ENCODE data around the gene CBL.

Gene CBL

DNA sequence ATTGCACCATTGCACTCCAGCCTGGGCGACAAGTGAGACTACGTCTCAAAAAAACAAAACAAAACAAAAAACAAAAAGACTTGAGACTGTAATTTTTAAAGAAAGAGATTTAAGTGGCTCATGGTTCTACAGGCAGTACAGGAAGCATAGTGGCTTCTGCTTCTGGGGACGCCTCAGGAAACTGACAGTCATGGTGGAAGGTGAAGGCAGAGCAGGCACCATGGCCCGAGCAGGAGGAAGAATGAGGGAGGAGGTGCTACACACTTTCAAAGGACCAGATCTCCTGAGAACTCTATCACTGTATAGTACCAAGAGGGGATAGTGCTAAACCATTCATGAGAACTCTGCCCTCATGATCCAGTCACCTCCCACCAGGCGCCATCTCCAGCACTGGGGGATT, 52.0 kb downstream of the CBL start:
- Mint-ChIP-seq H3K36me3 (ENCODE audit: low read depth) (peaks cover 14% of the 10 kb centered on the region), H3K4me3 (no peak overlapping the region), H3K27me3 (no peaks in the 10 kb centered on the region), H3K4me1 (ENCODE audit: low read depth) (peaks cover 58% of the 10 kb centered on the region), H3K9me3 (no peaks in the 10 kb centered on the region), H3K27ac (peak overlapping the region; percentile 79)
- DNase-seq, result no peak

DNA sequence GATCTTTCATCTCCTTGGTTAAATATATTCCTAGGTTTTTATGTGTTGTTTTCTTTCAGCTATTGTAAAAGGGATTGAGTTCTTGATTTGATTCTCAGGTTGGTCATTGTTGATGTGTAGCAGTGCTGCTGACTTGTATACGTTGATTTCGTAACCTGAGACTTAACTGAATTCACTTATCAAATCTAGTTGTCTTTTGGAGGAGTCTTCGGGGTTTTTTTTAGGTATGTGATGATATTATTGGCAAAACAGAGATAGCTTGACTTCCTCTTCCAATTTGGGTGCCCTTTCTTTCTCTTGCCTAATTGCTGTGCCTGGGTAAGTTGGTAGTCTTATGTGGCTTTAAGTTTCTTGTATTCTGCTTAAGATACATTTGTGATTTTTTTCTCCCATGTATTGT, 52.8 kb downstream of the CBL start:
- H3K27me3 Mint-ChIP-seq, result no peaks in the 10 kb centered on the region
- no peak overlapping the region for H3K4me3 Mint-ChIP-seq
- peak overlapping the region; percentile 27 for H3K27ac Mint-ChIP-seq

DNA sequence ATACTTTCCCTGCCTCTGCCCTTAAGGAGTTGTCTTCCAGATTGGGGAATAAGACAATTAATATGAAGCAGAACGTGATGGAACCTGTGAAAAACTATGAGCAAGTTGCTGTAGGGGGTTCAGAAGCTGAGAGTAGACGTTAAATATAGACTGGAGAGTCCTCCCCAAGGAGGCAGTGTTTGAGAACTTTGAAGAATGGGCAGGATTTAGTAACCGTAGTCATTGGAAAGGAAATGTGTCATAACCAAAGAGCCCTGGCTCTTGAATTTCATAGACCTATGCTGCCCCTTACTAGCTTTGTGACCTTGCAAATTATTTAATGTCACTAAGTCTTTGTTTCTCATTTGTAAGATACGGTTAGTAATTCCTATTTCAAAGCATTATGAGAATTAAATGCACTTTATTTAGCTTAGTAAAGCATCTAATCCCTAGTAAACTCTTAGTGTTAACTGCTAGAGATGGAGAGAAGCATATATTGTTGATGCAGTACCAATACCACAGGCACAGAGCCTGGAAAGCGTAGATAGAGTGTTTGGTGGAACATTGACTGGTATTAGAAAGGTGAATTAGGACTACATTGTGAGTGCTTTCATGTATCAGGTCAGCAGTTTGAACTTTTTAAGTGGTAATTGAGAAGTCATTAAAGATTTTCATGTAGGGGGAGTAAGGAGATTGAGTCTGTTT, 56.7 kb downstream of the CBL start:
- Mint-ChIP-seq H3K4me1 (ENCODE audit: low read depth) (peaks cover 51% of the 10 kb centered on the region), H3K36me3 (ENCODE audit: low read depth) (no peaks in the 10 kb centered on the region), H3K4me3 (no peak overlapping the region), H3K9me3 (no peaks in the 10 kb centered on the region), H3K27me3 (no peaks in the 10 kb centered on the region), H3K27ac (no peak overlapping the region)
- no peak for DNase-seq

More for the DNA sequence above, 52.8 kb downstream of the CBL start:
- H3K36me3 Mint-ChIP-seq (ENCODE audit: low read depth), result peaks cover 14% of the 10 kb centered on the region
- peaks cover 52% of the 10 kb centered on the region for H3K4me1 Mint-ChIP-seq (ENCODE audit: low read depth)
- DNase-seq, result no peak
- H3K9me3 Mint-ChIP-seq, result no peaks in the 10 kb centered on the region

DNA sequence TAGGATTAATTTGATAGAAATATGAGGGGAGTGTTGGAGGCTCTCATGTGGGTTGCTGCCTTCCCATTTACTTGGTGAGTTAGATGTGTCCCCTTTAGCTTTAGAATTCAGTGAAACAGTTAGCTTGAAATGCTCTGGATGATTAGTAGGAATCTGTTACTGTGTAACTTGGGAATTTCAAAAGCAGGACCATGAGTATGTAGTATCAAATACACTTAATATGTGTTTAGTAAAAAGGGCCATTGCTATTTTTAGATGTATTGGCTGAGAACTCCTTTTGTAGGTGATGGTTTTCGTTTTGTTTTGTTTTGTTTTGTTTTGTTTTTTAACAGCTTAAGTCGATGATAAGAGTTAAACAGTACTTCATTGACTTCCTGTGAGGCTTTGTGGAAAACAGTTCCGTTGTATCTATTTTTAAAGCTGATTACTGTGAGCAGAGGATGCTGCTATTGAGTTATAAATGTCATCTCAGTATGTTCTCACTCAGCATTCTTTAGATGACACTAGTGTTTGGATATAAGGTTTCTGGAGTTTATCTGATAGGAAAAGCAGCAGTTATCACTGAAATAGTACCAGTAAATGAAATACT, 57.3 kb downstream of the CBL start:
- DNase-seq, result no peak
- no peaks in the 10 kb centered on the region for H3K36me3 Mint-ChIP-seq (ENCODE audit: low read depth)
- H3K9me3 Mint-ChIP-seq, result no peaks in the 10 kb centered on the region
- H3K27me3 Mint-ChIP-seq, result no peaks in the 10 kb centered on the region
- H3K4me1 Mint-ChIP-seq (ENCODE audit: low read depth), result peaks cover 50% of the 10 kb centered on the region
- H3K27ac Mint-ChIP-seq, result no peak overlapping the region
- no peak overlapping the region for H3K4me3 Mint-ChIP-seq

DNA sequence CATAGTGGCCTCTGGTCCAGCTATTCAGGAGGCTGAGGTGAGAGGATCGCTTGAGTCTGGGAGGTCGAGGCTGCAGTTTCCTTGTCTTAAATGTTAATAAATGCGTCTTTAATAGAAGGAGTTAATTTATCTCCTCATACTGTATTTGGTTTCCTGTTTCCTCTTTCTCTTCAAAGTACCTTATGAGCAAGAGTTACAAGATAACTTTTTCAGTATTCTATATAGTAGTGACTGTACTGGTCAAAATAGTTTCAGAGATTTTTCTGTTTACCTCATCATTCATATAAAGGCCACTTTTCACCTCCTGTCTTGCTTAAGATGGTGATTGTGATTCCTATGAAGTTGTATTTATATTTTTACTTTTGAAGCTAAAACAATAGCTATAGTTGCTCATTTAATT, 59.9 kb downstream of the CBL start:
- Mint-ChIP-seq H3K36me3 (ENCODE audit: low read depth) (no peaks in the 10 kb centered on the region), H3K27ac (peak overlapping the region; percentile 81), H3K27me3 (no peaks in the 10 kb centered on the region), H3K9me3 (no peaks in the 10 kb centered on the region), H3K4me1 (ENCODE audit: low read depth) (peaks cover 35% of the 10 kb centered on the region), H3K4me3 (peak overlapping the region; percentile 30)
- no peak for DNase-seq

DNA sequence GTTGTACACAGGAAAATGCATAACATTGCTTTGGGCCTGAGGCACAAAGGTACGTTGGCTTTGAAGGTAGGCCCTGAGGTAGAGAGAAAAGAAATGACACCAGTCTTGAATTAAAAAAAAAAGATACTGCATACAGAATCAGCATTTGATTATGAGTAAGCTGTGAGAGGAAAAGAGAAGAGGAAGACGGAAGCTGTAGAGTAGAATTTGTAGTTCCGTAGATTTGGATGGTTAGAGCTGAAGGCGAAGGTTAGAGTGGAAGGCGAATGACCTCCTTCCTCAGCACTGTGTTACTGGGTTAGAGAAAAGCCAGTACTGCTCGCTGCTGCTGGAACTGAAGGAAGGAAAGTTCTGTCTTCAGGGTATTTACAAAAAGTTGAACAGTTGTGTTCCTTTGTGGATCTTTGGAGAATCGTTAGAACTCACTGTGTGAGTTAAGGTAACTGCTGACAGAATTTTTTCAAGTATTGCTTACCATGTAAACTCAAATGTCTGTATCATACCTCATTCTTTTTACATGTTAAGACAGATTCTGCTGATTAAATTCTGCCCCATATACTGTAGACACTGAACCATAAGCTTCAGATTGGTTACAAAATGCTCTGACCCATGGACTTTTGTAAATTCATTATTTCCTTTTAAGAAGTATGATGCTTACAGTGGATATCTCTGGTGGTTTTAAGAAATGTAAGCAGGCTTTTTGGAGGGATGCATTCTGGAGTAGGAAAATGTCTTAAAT, 60.5 kb downstream of the CBL start:
- H3K4me1 Mint-ChIP-seq (ENCODE audit: low read depth), result peaks cover 35% of the 10 kb centered on the region
- H3K9me3 Mint-ChIP-seq, result no peaks in the 10 kb centered on the region
- peak overlapping the region; percentile 81 for H3K27ac Mint-ChIP-seq
- H3K27me3 Mint-ChIP-seq, result no peaks in the 10 kb centered on the region
- H3K4me3 Mint-ChIP-seq, result peak overlapping the region; percentile 30
- no peak for DNase-seq
- H3K36me3 Mint-ChIP-seq (ENCODE audit: low read depth), result peaks cover 3% of the 10 kb centered on the region

DNA sequence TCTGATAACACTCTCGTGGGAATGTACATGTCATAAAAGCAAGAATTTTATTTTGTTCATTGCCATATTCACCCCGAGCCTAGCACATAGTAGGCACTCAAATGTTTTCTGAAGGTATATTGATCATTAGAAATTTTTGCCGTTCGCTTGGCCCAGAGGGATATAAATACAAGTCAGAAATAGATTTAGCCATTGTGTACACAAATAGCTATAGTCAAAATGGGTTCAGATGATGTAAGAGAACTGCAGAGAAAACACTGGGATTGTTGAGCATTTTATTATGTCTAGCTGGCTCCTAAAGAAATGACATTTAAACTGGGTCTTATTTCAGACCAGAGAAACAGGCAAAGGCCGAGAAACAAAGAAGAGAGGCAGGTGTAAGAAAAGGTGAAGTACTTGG, 61.5 kb downstream of the CBL start:
- Mint-ChIP-seq H3K4me1 (ENCODE audit: low read depth) (peaks cover 35% of the 10 kb centered on the region), H3K4me3 (no peak overlapping the region), H3K27ac (peak overlapping the region; percentile 81), H3K36me3 (ENCODE audit: low read depth) (peaks cover 12% of the 10 kb centered on the region), H3K27me3 (no peaks in the 10 kb centered on the region), H3K9me3 (no peaks in the 10 kb centered on the region)
- DNase-seq, result no peak

DNA sequence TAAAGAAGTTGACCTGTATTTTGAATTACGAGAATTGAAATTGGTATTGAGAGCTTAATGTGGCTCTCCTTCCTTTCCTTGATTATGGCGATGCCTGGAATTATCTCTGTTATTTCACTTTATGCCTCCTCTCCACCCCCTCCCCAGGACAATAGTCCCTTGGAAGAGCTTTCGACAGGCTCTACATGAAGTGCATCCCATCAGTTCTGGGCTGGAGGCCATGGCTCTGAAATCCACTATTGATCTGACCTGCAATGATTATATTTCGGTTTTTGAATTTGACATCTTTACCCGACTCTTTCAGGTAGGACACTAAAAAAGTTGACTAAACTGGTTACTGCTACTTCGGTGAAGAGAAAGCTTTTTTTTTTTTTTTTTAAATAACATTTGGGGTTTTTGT, 67.6 kb downstream of the CBL start:
- DNase-seq, result no peak
- Mint-ChIP-seq H3K4me3 (no peak overlapping the region), H3K9me3 (no peaks in the 10 kb centered on the region), H3K27me3 (no peaks in the 10 kb centered on the region), H3K4me1 (ENCODE audit: low read depth) (peaks cover 7% of the 10 kb centered on the region), H3K27ac (no peak overlapping the region), H3K36me3 (ENCODE audit: low read depth) (peaks cover 65% of the 10 kb centered on the region)

DNA sequence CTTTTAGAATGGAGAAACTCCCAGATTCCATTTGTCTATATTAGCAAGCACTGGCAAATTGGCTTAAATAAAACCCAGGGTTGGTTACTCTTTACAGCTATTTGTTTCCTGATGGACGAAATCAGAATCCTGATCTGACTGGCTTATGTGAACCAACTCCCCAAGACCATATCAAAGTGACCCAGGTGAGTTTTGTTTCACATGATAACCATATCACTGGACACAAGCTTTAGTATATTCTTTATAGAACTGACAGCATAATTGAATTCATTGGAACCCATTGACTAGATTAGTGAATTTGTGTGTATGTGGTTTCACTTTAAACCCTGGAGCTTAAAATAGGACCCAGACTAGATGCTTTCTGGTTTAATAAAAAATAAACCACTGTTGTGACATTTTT, 71.5 kb downstream of the CBL start:
- DNase-seq, result no peak
- Mint-ChIP-seq H3K9me3 (no peaks in the 10 kb centered on the region), H3K4me1 (ENCODE audit: low read depth) (peaks cover 12% of the 10 kb centered on the region), H3K36me3 (ENCODE audit: low read depth) (peaks cover 76% of the 10 kb centered on the region), H3K4me3 (no peak overlapping the region), H3K27ac (no peak overlapping the region), H3K27me3 (no peaks in the 10 kb centered on the region)

DNA sequence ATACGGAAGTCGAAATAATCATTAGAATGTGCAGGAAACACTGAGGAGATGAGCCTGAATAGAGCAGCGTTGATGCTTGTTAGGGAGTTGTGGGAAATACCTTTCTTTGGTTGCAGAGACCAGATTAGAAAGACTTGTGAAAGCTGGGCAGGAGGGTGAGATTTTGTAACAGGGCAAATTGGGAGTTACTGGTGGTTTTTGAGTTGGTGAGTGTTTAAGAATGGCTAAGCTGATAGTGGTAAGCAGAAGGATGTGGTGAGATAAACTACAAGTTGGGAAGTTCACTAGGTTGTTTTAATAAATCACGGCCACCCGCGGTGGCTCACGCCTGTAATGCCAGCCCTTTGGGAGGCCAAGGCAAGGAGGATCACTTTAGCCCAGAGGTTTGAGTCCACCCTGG, 76.4 kb downstream of the CBL start:
- Mint-ChIP-seq H3K4me1 (ENCODE audit: low read depth) (peaks cover 20% of the 10 kb centered on the region), H3K27ac (peak overlapping the region; percentile 42), H3K36me3 (ENCODE audit: low read depth) (peaks cover 65% of the 10 kb centered on the region), H3K9me3 (no peaks in the 10 kb centered on the region), H3K4me3 (no peak overlapping the region), H3K27me3 (no peaks in the 10 kb centered on the region)
- DNase-seq, result no peak

DNA sequence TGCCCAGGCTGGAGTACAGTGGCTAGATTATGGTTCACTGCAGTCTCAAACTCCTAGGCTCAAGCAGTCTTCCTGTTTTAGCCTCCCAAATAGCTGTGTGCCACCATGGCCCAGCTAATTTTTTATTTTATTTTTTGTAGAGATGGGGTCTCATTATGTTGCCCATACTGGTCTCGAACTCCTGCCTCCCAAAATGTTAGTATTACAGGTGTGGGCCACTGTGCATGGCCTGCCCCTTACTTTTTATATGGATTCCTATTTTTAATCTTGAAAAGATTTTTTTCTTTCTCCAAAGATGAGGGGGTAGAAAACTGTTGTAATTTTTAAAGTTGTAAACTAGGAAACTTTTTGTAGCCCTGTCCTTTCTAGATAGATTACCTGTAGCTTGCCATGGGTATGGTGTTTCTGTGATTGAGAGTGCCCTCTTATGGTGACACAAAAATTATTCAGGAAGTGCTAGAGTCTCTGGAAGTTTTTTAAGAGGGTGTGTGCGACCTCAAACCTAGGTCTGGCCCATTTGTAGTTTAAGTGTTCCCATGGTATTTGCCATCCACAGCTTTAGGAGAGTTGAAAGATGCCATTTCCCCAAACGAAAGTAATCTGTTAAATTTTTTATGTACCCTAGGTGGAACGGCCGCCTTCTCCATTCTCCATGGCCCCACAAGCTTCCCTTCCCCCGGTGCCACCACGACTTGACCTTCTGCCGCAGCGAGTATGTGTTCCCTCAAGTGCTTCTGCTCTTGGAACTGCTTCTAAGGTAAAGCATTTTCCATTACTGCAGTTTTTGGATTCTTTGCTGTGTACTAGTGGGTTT, 78.4 kb downstream of the CBL start:
- no peak for DNase-seq
- H3K27me3 Mint-ChIP-seq, result no peaks in the 10 kb centered on the region
- no peak overlapping the region for H3K4me3 Mint-ChIP-seq
- H3K36me3 Mint-ChIP-seq (ENCODE audit: low read depth), result peaks cover 64% of the 10 kb centered on the region
- H3K4me1 Mint-ChIP-seq (ENCODE audit: low read depth), result peaks cover 20% of the 10 kb centered on the region
- H3K9me3 Mint-ChIP-seq, result no peaks in the 10 kb centered on the region
- peak overlapping the region; percentile 56 for H3K27ac Mint-ChIP-seq

DNA sequence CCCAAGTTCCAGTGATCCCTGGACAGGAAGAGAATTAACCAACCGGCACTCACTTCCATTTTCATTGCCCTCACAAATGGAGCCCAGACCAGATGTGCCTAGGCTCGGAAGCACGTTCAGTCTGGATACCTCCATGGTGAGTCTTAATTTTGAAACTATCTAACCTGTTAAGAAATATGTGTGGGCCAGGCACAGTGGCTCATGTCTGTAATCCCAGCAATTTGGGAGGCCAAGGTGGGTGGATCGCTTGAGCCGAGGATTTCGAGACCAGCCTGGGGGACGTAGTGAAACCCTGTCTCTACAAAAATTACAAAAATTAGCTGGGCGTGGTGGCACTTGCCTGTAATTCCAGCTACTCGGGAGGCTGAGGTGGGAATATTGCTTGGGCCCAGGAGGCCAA, 79.3 kb downstream of the CBL start:
- DNase-seq, result no peak
- Mint-ChIP-seq H3K27ac (peak overlapping the region; percentile 56), H3K36me3 (ENCODE audit: low read depth) (peaks cover 59% of the 10 kb centered on the region), H3K9me3 (no peaks in the 10 kb centered on the region), H3K27me3 (no peaks in the 10 kb centered on the region), H3K4me3 (no peak overlapping the region), H3K4me1 (ENCODE audit: low read depth) (peaks cover 20% of the 10 kb centered on the region)

DNA sequence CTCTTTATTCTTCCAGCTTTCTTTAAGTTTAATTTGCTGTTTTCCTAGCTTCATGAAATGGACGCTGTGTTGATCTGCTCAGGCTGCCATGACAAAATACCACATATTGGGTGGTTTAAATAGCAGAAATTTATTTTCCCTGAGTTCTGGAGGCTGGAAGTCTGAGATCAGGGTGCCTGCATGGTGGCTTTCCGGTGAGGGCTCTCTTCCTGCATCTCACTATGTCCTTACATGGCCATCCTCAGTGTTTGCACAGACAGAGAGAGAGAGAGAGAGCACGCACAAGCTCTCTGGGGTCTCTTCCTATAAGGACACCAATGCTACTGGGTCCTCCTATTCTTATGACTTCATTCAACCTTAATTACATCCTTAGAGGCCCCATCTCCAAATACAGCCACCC, 82.1 kb downstream of the CBL start:
- H3K9me3 Mint-ChIP-seq, result no peaks in the 10 kb centered on the region
- no peaks in the 10 kb centered on the region for H3K27me3 Mint-ChIP-seq
- no peak overlapping the region for H3K4me3 Mint-ChIP-seq
- no peak for DNase-seq
- no peak overlapping the region for H3K27ac Mint-ChIP-seq
- peaks cover 8% of the 10 kb centered on the region for H3K4me1 Mint-ChIP-seq (ENCODE audit: low read depth)
- H3K36me3 Mint-ChIP-seq (ENCODE audit: low read depth), result peaks cover 66% of the 10 kb centered on the region

DNA sequence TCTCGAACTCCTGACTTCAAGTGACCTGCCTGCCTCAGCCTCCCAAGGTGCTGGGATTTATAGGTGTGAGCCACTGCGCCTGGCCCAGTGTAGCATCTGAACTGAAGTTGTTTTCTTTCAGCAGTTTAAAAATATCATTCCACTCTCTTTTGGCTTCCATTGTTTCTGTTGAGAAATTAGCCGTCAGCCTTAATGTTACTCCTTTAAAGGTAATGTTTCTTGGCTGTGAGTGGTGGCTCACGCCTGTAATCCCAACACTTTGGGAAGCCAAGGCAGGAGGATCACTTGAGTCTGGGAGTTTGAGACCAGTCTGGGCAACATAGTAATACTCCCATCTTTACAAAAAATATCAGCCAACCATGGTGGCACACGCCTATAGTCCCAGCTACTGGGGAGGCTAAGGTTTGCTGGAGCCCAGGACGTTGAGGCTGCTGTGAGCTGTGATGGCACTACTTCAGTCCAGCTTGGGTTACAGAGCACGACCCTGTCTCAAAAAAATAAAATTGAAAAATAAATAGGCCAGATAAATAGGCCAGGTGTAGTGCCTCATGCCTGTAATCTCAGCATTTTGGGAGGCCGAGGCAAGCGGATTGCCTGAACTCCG, 84.9 kb downstream of the CBL start:
- Mint-ChIP-seq H3K27me3 (no peaks in the 10 kb centered on the region), H3K4me1 (ENCODE audit: low read depth) (no peaks in the 10 kb centered on the region), H3K27ac (no peak overlapping the region), H3K9me3 (no peaks in the 10 kb centered on the region), H3K4me3 (no peak overlapping the region), H3K36me3 (ENCODE audit: low read depth) (peaks cover 71% of the 10 kb centered on the region)
- no peak for DNase-seq
